Ascending aorta (tissue), 2 donors: ENCODE data around the gene GNG11. TPM values are rescaled to one million over a fixed set of nuclear protein-coding genes. Genes with fewer than 3 reads are reported as not detected.
A peak's percentile ranks its signal among the peaks of the same experiment; 100 is the strongest.

Experiments
- DNase-seq, 2 donors: peaks; one replicate each; pipeline ENCODE4 v3.0.0-alpha.2; 2019; ENCODE audit warnings: low spot score in 2 of 2
- H3K27ac ChIP-seq, 2 donors: fragments of 200-600 bp; sonication (generic); one replicate each; pipeline ENCODE4 v1.5.1; 2016 to 2017; ENCODE audit warnings: mild to moderate bottlenecking in 1 of 2
- H3K27me3 ChIP-seq: fragments of 200-600 bp; sonication (generic); one replicate; pipeline ENCODE4 v1.5.1; 2017
- H3K36me3 ChIP-seq, 2 donors: fragments of 200-600 bp; sonication (generic); one replicate each; pipeline ENCODE4 v1.5.1; 2016
- H3K4me1 ChIP-seq, 2 donors: fragments of 200-600 bp; sonication (generic); one replicate each; pipeline ENCODE4 v1.5.1; 2016 to 2017; ENCODE audit warnings: mild to moderate bottlenecking in 1 of 2
- H3K4me3 ChIP-seq, 2 donors: fragments of 200-600 bp; sonication (generic); one replicate each; pipeline ENCODE4 v1.5.1; 2016 to 2017; ENCODE audit warnings: mild to moderate bottlenecking in 1 of 2
- H3K9me3 ChIP-seq, 2 donors: fragments of 200-600 bp; sonication (generic); one replicate each; pipeline ENCODE4 v1.5.1; 2016
- intact Hi-C: fragments of 100-400 bp; cut with DNase I; formaldehyde crosslinking; loops from one replicate; pipeline ENCODE4 v1.15.1; 2023
- total RNA-seq: library from RNA; depleted of rRNA; stranded (reverse); fragments of >200 nt; gene quantifications from one replicate; pipeline ENCODE4 v1.1.0, GENCODE V29; 2016
- TF ChIP-seq, protein P1 (sequence below), 3 experiments: fragments of 200-600 bp in 2 of 3; fragments of 450-650 bp in 1 of 3; sonication (generic) in 2 of 3; IDR thresholded peaks; one replicate each; pipeline ENCODE4 v1.5.1; 2016 to 2019; ENCODE audit warnings: antibody characterized with exemption in 3 of 3, mild to moderate bottlenecking in 1 of 3, moderate library complexity in 1 of 3

The GNG11 gene
- total RNA-seq, 1 donor from 2014 or later: 28.4 TPM

DNA sequence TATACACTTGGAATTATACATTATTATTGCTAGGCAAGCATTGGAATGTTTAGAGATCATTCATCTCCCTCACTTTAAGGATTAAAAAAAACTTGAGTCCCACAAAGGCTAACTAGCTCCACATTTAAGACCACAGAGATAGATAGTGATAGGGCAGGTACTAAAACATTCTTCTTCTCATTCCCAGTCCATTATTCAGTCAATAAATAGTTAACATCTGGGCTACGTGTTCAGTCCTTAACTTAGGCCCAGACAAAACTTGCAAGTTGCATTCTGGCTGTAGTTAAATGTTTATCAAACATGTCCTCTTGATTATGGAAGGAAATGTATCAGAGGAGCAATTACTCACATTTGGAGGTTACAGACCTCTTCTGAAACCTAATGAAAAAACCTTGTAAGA lies 2.4 kb downstream of the GNG11 start:
- no peak overlapping the region for H3K27ac ChIP-seq
- DNase-seq: no peak
- no peaks in the 10 kb centered on the region for H3K36me3 ChIP-seq
- TF ChIP-seq, protein P1, sequence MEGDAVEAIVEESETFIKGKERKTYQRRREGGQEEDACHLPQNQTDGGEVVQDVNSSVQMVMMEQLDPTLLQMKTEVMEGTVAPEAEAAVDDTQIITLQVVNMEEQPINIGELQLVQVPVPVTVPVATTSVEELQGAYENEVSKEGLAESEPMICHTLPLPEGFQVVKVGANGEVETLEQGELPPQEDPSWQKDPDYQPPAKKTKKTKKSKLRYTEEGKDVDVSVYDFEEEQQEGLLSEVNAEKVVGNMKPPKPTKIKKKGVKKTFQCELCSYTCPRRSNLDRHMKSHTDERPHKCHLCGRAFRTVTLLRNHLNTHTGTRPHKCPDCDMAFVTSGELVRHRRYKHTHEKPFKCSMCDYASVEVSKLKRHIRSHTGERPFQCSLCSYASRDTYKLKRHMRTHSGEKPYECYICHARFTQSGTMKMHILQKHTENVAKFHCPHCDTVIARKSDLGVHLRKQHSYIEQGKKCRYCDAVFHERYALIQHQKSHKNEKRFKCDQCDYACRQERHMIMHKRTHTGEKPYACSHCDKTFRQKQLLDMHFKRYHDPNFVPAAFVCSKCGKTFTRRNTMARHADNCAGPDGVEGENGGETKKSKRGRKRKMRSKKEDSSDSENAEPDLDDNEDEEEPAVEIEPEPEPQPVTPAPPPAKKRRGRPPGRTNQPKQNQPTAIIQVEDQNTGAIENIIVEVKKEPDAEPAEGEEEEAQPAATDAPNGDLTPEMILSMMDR (IDR thresholded peaks at IDR 0.05): no peak
- intact Hi-C loops: no loop called here
- no peaks in the 10 kb centered on the region for H3K27me3 ChIP-seq
- H3K4me1 ChIP-seq: no peaks in the 10 kb centered on the region
- H3K9me3 ChIP-seq: no peaks in the 10 kb centered on the region
- H3K4me3 ChIP-seq: peak overlapping the region; percentile 16 to 79

DNA sequence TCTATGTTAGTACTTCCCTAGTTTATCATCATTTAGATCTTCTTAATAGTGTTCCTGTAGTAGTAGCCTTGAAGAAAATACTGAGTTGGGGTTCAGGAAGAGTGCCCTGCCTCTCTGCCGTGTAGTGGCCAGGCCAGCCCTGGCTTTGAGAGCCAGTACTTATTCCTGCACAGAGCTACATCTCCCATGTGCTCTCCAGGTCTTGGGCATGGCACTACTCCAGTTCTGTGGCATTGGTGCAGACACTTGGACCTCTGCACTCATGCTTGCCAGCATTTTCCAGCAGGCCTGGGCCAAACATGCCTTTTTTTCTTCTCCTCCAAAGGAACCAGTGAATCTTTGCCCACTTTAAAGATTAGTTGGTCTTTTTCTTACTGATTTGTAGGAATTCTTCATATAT lies 5.3 kb downstream of the GNG11 start:
- peak overlapping the region; percentile 56 for H3K27ac ChIP-seq
- H3K27me3 ChIP-seq: no peaks in the 10 kb centered on the region
- no peaks in the 10 kb centered on the region for H3K4me1 ChIP-seq
- TF ChIP-seq, protein P1 (IDR thresholded peaks at IDR 0.05): no peak
- no peaks in the 10 kb centered on the region for H3K9me3 ChIP-seq
- no peak for DNase-seq
- intact Hi-C loops: no loop called here
- no peak overlapping the region for H3K4me3 ChIP-seq
- H3K36me3 ChIP-seq: no peaks in the 10 kb centered on the region

DNA sequence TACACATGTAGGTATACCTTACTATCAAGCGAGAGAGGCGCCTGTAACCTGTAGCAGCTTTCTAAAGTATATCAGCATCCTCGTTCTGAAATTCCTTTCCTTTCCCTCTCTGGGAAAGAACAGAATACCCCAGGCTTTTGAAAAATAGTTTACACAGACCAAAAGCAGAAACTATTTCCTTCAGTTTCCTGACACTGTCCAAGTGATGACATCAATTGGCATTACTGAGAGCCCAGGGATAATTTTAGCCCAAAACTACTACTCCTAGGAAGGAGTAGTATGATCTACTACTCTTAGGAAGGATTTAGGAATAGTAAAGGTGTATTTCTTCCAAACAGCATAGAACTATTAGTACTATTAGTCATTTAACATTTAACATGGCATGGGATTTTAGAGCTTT lies 6.0 kb downstream of the GNG11 start:
- Histone ChIP-seq H3K27me3 (no peaks in the 10 kb centered on the region), H3K4me3 (no peak overlapping the region), H3K9me3 (no peaks in the 10 kb centered on the region), H3K36me3 (no peaks in the 10 kb centered on the region), H3K27ac (peak overlapping the region; percentile 56), H3K4me1 (no peaks in the 10 kb centered on the region)
- DNase-seq: no peak
- intact Hi-C loops: no loop called here
- TF ChIP-seq, protein P1 (IDR thresholded peaks at IDR 0.05): no peak

- no peaks in the 10 kb centered on the region for H3K4me1 ChIP-seq
- DNase-seq: no peak
- intact Hi-C loops: no loop called here
- no peak overlapping the region for H3K4me3 ChIP-seq
- H3K9me3 ChIP-seq: no peaks in the 10 kb centered on the region
- H3K27me3 ChIP-seq: no peaks in the 10 kb centered on the region
- H3K27ac ChIP-seq: no peak overlapping the region
- no peaks in the 10 kb centered on the region for H3K36me3 ChIP-seq
- TF ChIP-seq, protein P1 (IDR thresholded peaks at IDR 0.05): no peak
Observed at GRCh38 chr7:93931655-93932054, 10.1 kb downstream of the GNG11 start.

GRCh38 chr7:93933156-93933555 lies 11.6 kb downstream of the GNG11 start:
- Histone ChIP-seq H3K27ac (no peak overlapping the region), H3K4me3 (no peak overlapping the region), H3K9me3 (no peaks in the 10 kb centered on the region), H3K4me1 (no peaks in the 10 kb centered on the region), H3K36me3 (no peaks in the 10 kb centered on the region), H3K27me3 (no peaks in the 10 kb centered on the region)
- no peak for DNase-seq
- intact Hi-C loops: no loop called here
- TF ChIP-seq, protein P1 (IDR thresholded peaks at IDR 0.05): no peak

GRCh38 chr7:93935102-93935501 lies 13.6 kb downstream of the GNG11 start:
- TF ChIP-seq, protein P1 (IDR thresholded peaks at IDR 0.05): no peak
- Histone ChIP-seq H3K27me3 (no peaks in the 10 kb centered on the region), H3K4me1 (no peaks in the 10 kb centered on the region), H3K9me3 (no peaks in the 10 kb centered on the region), H3K4me3 (no peak overlapping the region), H3K27ac (no peak overlapping the region), H3K36me3 (no peaks in the 10 kb centered on the region)
- DNase-seq: no peak
- intact Hi-C loops: no loop called here
